ENCODE data around the gene PGBD5. TPM values are rescaled to one million over a fixed set of nuclear protein-coding genes. Genes with fewer than 3 reads are reported as not detected.

The PGBD5 gene
- total RNA-seq, 1 donor: not detected

DNA sequence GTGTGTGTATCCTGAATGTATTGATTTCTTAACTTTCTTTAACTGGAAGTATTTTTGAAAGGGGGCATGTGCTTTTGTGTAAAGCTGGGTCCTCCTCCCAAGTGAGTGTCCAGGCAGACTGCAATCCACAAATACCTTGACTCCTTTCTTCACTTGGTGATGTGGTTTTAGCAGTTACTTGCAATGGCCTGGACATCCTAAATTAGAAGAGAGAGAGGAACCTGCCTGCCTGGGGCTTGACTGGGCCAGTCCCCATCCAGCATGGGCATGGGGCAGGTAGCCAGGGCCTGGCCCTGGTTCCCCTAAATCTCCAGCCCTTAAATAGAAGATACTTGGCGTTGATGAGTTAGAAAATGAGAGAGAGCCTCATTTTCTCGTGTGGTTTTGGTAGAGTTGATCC lies 159.7 kb downstream of the PGBD5 start:
- TF ChIP-seq, protein P1, sequence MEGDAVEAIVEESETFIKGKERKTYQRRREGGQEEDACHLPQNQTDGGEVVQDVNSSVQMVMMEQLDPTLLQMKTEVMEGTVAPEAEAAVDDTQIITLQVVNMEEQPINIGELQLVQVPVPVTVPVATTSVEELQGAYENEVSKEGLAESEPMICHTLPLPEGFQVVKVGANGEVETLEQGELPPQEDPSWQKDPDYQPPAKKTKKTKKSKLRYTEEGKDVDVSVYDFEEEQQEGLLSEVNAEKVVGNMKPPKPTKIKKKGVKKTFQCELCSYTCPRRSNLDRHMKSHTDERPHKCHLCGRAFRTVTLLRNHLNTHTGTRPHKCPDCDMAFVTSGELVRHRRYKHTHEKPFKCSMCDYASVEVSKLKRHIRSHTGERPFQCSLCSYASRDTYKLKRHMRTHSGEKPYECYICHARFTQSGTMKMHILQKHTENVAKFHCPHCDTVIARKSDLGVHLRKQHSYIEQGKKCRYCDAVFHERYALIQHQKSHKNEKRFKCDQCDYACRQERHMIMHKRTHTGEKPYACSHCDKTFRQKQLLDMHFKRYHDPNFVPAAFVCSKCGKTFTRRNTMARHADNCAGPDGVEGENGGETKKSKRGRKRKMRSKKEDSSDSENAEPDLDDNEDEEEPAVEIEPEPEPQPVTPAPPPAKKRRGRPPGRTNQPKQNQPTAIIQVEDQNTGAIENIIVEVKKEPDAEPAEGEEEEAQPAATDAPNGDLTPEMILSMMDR (IDR thresholded peaks at IDR 0.05; ENCODE audit: insufficient read depth, low read depth, low read length): no peak
- H3K4me3 ChIP-seq (ENCODE audit: low read depth, low read length): no peak overlapping the region
- DNase-seq (ENCODE audit: low read depth): no peak

DNA sequence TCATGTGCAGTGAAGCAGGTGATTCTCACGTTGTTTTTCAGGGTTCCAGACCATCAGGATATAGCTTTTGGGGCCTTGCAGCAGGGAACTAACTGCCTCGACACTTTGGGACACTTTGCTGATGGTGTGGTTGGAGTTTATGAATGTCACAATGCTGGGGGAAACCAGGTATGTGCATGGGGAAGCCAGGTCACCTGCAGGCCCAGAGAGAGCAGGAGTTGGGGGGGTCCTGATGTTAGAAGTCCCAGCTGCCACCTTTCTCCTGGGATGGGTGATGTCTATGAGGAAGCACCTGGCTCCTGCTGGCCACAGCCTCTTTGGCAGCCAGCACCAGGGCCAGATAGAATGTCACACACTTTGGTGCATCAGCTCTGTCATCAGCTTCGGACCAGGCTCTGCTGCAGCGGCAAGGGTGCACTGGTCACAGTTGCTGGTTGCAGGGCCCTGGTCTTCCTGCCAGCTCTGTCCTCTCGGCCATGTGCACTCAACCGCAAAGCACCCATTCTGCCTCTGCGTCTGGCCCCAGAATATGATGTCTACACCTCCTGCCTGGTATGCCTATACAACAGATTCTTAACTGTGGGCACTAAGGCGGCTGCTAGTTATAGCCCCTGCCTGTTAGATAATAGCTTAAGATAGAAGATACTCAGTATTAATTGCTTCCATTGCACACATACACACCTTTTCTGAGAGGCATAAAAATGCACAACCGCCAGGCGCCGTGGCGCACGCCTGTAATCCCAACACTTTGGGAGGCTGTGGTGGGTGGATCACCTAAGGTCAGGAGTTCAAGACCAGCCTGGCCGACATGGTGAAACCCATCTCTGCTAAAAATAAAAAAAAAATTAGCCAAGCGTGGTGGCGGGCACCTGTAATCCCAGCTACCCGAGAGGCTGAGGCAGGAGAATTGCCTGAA lies 160.7 kb downstream of the PGBD5 start:
- DNase-seq (ENCODE audit: low read depth): no peak
- TF ChIP-seq, protein P1 (IDR thresholded peaks at IDR 0.05; ENCODE audit: insufficient read depth, low read depth, low read length): no peak
- no peak overlapping the region for H3K4me3 ChIP-seq (ENCODE audit: low read depth, low read length)

Other genes with a start within 250 kb of the PGBD5 start
- gene COG2, start 216.1 kb upstream of the PGBD5 start, total RNA-seq: 20.6 and 21.6 TPM in 2 replicates

Data from fibroblast of villous mesenchyme (primary cell).